GM12874 (cell line): ENCODE results near the gene PHAX.

Source experiments
- CTCF ChIP-seq: IDR thresholded peaks from 2 replicates; pipeline ENCODE4 v1.5.1; 2011; ENCODE audit warnings: low read depth, mild to moderate bottlenecking, control low read depth, low read length, moderate library complexity; ENCODE audit not compliant: insufficient read depth

Gene PHAX

DNA sequence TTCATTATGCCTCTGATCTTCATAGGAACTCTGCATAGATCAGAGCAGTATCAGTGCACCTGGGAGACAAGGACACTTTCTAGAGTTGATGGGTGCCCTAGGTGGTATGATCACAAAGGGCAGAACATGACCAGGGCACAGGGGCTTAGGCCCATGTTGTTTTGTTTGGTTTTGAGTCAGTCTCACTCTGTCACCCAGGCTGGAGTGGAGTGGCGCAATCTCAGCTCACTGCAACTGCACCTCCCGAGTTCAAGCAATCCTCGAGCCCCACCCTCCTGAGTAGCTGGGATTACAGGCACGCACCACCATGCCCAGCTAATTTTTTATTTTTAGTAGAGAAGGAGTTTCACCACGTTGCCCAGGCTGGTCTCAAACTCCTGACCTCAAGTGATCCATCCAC is 23.3 kb upstream of the PHAX start:
- no peak for TF ChIP-seq CTCF

DNA sequence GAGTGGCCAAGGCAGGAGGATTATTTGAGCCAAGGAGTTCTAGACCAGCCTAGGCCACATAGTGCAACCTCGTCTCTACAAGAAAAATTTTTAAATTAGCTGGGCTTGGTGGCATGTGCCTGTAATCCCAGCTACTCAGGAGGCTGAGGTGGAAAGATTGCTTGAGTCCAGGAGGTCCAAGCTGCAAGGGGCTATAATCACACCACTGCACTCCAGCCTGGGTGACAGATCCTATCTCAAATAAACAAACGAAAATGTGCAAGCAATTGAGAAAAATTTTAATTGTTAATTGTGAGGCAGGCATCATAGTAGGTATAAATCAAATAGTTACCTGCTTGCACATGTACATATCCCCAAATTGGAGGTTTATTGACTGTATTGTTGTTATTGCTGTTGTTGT is 21.0 kb upstream of the PHAX start:
- no peak for TF ChIP-seq CTCF

GRCh38 chr5:126583761-126584160 is 17.0 kb upstream of the PHAX start:
- no peak for TF ChIP-seq CTCF

DNA sequence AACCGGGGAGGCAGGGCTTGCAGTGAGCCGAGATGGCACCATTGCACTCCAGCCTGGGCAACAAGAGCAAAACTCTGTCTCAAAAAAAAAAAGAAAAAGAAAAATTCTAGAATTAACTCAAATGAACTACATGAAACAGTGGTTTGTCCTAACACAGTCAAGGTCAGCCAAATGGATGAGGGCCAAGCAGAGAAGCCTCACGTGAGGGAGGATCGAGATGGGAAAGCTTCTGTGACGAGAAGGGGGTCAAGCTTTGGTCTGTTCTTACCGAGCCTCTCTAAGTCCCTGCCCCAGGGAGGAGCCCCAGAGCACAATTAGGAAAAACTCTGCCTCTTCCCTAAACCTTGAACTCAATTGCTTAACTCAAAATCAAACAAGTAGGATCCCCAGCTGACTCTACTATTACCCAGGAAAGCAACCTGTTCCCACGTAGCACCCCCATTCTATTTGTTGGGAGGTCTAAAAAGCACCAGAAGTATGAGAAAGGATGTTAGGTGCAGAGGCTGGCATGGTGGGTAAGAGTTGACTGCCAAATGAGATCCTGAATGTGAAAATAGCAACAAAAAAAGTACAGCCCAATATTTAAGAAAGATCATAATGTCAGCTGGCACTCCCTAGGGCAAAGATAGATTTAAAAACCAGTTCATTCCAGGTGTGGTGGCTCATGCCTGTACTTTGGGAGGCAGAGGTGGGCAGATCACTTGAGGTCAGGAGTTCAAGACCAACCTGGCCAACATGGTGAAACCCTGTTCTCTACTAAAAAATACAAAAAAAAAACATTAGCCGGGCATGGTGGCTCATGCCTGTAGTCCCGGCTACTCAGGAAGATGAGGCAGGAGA is 13.0 kb upstream of the PHAX start:
- no peak for TF ChIP-seq CTCF

- TF ChIP-seq CTCF, result no peak
These were observed 11.0 kb upstream of the PHAX start for GRCh38 chr5:126589536-126590297.

DNA sequence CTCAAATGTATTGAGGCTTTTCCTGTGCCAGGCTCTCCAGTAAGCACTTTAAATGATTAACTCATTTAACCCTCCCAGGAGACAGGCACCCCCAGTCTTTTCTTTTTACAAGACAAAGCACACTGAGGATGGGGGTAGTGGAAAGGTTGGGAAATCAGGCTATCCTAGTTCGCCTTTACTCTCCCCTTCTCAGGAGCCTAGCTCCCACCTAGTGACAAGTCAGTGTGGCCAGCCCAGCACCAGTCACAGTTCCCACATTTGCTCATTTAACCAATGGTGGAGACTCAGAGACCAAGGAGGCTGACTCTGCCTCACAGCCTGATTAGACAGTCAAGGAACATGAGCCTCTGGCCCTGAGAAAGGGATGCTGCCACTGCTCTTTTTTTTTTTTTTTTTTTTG is 9.2 kb upstream of the PHAX start:
- no peak for TF ChIP-seq CTCF

DNA sequence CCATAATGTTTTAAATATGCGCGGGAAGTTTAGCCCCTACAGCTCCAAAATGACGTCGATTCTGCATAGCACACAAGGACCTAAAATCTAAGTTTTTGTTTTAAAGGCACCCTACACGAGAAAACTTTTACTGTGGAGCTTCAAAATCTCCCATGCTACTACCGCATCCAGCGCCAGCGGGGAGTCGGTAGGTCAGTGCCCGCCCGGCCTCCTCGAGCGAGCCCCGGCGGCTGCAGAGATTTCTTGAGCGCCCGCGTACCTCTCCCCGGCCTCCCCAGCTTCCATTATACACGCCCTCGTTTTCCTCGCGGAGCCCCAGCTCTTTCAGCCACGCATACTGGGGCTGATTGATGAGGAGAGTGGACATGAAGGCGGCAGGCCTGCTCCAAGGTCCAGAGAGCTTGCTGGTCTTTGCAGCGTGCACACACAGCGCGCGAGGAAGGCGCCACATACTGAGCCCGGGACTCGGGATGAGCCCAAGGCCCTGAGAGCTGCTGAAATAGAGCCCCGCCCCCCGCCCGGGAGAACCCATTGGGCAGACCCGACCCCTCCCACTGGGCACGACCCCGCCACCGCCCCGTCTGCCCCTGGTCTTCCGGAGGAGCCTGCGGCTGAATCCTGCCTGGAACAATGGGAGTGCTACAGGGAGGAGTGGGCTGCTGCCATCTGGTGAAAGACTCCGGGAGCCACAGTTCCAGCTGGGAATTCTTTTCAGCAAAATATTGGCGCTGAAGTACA is 5.8 kb upstream of the PHAX start, which contains the start of gene ALDH7A1:
Gene ALDH7A1, minus strand, starts transcription at position 472 of the 738 bp plus-strand sequence. Its CDS starts 21 bp downstream, at position 451.
- TF ChIP-seq CTCF, result no peak
